HG03460 (cell line): ENCODE data around the gene IRX1.

Experiments used
- ATAC-seq: cut with Tn5 transposase; IDR thresholded peaks from one replicate; pipeline ENCODE4 v1.9.1; 2021; ENCODE audit not compliant: unreplicated experiment

The IRX1 gene

GRCh38 chr5:3595006-3595961 lies at the start of gene IRX1:
IRX1 (plus strand) TSS chr5:3595832; CDS start chr5:3596106, 274 bp downstream.
- no peak for ATAC-seq

DNA sequence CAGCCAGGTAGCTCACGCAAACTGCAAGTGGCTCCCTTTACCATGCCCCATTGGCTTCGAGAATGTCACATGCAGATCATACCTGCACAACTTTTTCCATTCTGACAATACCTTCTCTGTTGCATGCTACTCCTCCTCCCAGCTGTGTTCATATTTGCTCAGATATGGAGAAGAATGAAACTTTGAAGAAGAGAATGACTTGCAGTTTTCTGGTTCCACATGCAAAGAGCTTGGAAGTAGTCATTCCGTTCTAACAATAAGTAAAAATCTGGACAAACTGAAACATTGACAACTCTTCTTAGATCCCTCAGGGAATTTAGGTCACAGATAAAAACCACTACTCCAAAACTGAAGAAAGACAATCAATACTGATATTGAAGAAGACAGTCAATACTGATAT lies 49.6 kb upstream of the IRX1 start:
- no peak for ATAC-seq

- ATAC-seq: no peak
Measured at GRCh38 chr5:3564116-3564515, 31.5 kb upstream of the IRX1 start.

DNA sequence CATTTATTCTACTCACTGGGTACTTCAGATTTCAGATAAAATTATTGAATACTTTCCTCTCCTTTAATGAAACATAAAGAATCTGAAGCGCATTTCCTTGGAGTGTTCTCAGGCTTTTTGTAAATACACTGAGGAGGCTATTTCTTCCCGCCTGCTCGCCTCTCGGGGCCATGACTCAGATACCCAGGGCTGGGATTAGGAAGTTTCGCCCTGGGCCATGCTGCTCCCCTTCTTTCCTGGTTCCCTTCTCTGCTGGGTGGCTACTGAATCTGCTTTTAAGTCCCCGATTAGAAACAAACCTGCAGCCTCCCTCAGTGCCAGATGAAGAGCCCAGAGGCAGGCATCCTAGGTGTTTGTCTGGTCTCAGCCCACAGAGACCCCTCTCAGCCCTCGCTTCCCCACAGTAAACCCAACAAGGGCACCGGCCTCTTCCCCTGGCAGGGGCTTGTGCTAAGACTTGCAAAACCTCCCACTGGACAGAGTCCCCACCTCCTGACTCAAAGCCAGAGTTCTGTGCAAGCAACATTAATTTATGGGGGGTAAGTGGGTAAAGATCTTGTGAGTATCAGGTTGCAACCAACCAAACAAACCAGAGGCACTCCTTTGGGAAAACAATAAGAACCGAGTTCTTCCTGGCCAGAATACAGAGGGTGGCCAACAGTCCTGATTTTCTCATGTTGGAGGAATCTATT lies 30.7 kb upstream of the IRX1 start:
- ATAC-seq: no peak

GRCh38 chr5:3584724-3585531 lies 10.7 kb upstream of the IRX1 start:
- no peak for ATAC-seq

- no peak for ATAC-seq
Measured at GRCh38 chr5:3590161-3590966, 5.3 kb upstream of the IRX1 start.

DNA sequence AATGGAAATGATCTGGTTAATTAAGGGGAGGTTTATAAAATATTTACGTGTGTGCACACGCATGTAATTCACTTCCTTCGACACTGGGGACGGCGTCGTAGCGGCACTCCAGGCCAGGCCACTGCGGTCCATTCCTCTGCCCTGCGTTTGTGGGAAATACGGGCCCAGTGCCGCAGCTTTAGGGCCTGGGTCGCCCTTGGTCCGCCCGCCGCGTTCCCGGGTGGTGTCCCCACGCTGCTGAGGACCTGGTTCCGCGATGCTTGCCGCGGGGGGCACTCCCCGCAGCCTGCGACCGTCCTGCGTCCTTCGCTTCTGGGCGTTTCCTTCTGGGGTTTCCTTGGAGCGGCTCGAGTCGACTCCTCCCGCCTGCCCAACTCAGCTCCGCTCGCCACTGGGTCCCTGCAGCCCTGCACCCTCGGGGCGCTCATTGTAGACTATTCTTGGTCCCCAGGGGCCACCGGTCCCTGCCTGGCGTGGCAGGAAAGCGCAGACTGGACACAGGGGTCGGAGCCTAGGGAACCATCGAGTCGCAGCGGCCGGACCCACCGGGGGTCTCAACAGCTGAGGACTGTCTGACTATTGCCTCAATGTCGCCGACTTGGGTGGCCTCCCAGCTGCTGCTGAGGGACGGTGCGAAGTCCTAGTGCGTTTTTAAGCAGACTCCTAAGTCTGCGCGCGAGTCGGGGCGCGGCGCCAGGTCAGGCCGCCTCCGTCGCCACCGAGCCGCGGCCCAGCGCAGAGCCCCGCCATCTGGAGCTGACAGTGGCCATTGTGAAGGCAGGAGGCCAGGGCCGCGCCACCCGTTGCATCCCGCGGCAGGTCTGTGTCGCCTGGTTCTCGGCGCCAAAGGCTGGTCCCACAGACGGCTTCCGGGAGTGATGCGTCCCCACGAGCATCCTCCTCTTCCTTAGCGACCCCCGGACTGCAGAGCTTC lies 4.4 kb upstream of the IRX1 start:
- ATAC-seq: no peak

DNA sequence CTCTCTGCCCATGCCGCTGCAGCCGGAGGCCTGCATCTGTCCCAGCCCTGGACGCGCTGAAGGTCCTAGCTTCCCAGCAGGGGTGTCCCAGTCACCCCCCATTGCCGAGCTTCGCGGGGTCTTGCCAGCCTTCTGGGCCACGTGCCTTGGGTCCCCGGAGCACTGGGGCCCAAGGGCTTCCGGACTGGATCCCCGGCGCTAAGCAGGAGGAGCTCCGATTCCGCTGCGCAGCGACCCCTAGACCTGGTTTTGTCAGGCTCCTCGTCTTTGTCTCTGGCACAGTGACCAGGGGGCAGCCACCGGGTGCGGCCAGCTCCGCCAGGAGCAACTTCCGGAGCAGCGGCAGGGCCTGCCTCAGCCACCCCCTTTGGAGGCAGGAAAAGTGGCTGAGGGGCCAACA lies 3.3 kb upstream of the IRX1 start:
- no peak for ATAC-seq

- ATAC-seq: no peak
Measured at GRCh38 chr5:3593771-3594509, 1.7 kb upstream of the IRX1 start.

DNA sequence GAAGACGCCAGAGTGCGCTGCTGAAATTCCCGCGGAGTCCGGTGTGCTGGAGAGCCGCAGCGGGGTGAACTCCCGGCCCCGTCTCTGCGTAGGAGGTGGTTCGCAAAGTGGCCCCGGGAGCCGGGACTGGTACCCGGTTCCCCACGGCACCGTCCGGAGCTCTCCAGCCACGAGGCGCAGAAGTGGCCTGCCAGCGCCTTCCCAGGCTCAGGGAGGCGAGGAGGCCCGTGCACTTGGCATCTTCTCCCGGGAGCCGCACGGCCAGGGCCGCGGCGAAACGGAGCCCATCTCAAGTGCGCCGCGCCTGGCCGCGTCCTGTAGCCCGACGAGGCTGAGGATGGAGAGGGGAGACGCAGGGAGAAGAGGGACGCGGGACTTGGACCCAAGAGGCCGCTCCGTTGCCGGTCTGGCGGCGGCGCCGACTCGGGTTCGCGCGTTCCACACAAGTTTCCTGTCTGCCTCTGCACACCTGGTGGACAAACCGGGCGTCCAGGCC lies 1.1 kb upstream of the IRX1 start:
- no peak for ATAC-seq

DNA sequence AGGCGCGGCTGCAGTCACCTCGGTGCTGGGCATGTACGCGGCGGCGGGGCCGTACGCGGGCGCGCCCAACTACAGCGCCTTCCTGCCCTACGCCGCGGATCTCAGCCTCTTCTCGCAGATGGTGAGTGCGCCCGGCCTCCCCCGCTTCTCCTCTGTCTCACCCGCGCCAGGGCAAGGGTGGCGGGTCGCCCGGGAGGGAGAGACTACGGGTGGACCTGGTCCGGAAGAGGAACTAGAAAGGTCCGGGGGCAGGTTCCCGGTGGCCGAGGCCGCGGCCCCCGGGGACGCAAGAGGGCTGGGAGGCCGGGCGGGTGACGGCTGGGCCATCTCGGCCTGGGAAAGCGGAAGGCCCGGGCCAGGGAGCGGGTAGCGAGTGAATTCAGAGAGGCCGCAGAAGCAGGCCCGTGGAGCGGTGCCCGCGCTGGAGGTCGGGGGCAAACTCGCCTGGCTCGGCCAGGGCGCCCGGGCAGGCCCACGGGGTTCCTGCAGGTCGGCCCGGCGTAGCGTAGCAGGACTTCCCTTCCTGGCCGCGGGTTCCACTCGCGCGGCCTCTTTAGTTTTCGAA lies 711 bp downstream of the IRX1 start:
- no peak for ATAC-seq

- no peak for ATAC-seq
Measured at GRCh38 chr5:3596857-3597166, 1.2 kb downstream of the IRX1 start.

DNA sequence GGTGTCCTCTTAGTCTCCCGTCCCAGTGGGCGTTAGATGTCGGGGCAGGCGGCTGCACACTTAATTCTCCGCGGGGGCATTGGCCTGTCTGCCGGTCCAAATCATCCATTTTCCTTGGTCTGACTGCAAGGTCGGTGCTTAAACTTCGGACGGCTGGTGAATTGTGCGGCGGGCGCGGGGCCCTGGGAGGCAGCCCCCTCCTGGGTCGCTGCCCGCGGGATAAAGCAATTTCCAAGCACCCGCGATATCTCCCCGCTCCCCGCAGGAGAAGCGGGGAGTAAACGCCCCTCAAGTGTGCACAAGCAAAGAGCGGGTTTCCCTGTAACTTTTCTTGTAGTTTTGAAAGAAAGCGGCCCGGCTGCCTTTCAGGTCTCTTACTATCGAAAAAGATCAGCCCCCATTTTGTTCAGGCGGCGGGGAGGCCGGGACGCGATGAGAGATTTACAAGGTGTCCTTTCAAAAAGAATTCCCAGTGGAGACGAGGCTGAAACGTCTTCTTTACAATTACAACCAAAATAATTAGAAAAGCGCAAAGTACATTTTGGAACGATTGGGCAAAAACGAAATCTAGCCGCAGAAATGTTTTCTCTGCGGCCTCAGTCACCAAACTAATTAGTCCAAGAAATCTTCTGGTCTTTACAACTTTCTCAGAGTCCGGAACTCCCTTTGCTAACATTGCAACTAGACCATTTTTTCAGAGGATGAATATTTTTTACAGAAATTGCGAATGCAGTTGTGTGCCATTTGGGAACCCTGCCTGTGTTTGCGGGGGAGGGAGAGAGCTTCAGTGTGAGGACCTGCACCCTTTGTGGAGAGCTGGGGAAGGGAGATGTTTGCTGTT lies 1.8 kb downstream of the IRX1 start:
- no peak for ATAC-seq

DNA sequence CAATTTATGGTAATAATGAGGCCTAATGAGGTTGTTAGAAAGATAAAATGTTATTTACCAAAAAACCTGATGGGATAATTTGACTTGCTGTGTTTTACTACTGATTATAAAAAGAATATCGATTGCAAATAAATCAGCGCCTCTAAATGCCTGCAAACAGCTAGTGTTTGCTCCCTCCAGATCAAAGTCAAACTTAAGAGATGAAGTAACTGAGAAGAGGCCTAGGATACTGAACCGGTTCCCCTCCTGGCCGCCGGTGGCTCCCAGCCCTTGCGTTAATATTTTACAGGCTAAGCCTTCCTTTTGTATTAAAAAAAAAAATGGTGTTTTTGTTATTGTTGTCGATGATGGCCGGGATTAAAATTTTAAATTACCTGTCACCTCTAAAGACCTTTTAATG lies 2.6 kb downstream of the IRX1 start:
- no peak for ATAC-seq

- no peak for ATAC-seq
Measured at GRCh38 chr5:3598769-3599211, 3.2 kb downstream of the IRX1 start.

GRCh38 chr5:3599226-3600105 lies 3.8 kb downstream of the IRX1 start:
- ATAC-seq: no peak
